Keratinocyte (primary cell): Measurements from ENCODE around the gene ALDH3B2.
"Not testable (repeated sequence)": the region's sequence is repeated elsewhere in the genome, so short reads cannot be mapped to it uniquely, and the experiment has no call there.

Experiments used
- EZH2 ChIP-seq: IDR thresholded peaks from one replicate; pipeline ENCODE4 v1.6.1; 2012; ENCODE audit warnings: inconsistent platforms, mild to moderate bottlenecking, low read length, moderate library complexity
- TF ChIP-seq, protein P1 (sequence below), 3 experiments: IDR thresholded peaks in 1 of 3; conservative IDR thresholded peaks in 1 of 3; optimal IDR thresholded peaks in 1 of 3; 2 replicates in 2 of 3; 3 replicates in 1 of 3; pipeline versions ENCODE3 to v1.5.1; 2011; ENCODE audit warnings: low read length in 3 of 3, mild to moderate bottlenecking in 3 of 3, moderate library complexity in 2 of 3, control low read depth in 1 of 3, inconsistent platforms in 1 of 3; ENCODE audit not compliant: insufficient read depth in 2 of 3; ENCODE audit errors: extremely low read depth in 1 of 3

GRCh38 chr11:67622905-67623304 lies 51.5 kb downstream of the ALDH3B2 start:
- TF ChIP-seq, protein P1, sequence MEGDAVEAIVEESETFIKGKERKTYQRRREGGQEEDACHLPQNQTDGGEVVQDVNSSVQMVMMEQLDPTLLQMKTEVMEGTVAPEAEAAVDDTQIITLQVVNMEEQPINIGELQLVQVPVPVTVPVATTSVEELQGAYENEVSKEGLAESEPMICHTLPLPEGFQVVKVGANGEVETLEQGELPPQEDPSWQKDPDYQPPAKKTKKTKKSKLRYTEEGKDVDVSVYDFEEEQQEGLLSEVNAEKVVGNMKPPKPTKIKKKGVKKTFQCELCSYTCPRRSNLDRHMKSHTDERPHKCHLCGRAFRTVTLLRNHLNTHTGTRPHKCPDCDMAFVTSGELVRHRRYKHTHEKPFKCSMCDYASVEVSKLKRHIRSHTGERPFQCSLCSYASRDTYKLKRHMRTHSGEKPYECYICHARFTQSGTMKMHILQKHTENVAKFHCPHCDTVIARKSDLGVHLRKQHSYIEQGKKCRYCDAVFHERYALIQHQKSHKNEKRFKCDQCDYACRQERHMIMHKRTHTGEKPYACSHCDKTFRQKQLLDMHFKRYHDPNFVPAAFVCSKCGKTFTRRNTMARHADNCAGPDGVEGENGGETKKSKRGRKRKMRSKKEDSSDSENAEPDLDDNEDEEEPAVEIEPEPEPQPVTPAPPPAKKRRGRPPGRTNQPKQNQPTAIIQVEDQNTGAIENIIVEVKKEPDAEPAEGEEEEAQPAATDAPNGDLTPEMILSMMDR (optimal IDR thresholded peaks at IDR 0.05 in 1 of 3, IDR thresholded peaks at IDR 0.05 in 1 of 3, conservative IDR thresholded peaks at IDR 0.05 in 1 of 3; ENCODE audit: extremely low read depth in 1 of 3, insufficient read depth in 2 of 3, low read length in 3 of 3): not testable (repeated sequence)
- TF ChIP-seq EZH2: not testable (repeated sequence)
